ENCODE measurements around the gene RABL6.

The RABL6 gene

DNA sequence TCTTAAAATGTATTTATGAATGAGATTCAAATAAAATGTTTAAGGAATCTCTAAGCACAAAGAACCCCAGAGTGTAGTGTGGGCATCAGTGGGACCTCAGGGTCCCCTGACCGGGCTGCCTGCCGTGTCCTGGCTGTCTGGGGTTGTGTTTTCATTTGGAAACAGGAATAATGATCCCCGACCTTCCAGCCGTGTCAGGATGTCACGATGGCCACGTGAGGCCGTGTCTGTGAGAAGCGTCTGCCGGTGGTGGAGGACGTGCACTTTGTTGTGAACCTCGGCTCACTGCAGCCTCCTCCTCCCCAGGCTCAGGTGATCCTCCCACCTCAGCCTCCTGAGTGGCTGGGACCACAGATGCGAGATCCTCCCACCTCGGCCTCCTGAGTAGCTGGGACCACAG, 82.9 kb downstream of the RABL6 start:
- H3K4me3 ChIP-seq (ENCODE audit: low read depth, low read length), result no peak overlapping the region
- TF ChIP-seq, protein P1, sequence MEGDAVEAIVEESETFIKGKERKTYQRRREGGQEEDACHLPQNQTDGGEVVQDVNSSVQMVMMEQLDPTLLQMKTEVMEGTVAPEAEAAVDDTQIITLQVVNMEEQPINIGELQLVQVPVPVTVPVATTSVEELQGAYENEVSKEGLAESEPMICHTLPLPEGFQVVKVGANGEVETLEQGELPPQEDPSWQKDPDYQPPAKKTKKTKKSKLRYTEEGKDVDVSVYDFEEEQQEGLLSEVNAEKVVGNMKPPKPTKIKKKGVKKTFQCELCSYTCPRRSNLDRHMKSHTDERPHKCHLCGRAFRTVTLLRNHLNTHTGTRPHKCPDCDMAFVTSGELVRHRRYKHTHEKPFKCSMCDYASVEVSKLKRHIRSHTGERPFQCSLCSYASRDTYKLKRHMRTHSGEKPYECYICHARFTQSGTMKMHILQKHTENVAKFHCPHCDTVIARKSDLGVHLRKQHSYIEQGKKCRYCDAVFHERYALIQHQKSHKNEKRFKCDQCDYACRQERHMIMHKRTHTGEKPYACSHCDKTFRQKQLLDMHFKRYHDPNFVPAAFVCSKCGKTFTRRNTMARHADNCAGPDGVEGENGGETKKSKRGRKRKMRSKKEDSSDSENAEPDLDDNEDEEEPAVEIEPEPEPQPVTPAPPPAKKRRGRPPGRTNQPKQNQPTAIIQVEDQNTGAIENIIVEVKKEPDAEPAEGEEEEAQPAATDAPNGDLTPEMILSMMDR (IDR thresholded peaks at IDR 0.05; ENCODE audit: insufficient read depth, low read depth, low read length, missing control alignments), result no peak
- DNase-seq (ENCODE audit: low read depth), result no peak
